DMS153 (cell line): ENCODE data around the gene DAG1.
"Not testable (repeated sequence)": the region's sequence is repeated elsewhere in the genome, so short reads cannot be mapped to it uniquely, and the experiment has no call there.

Experiments used
- DNase-seq: peaks from one replicate; lab custom pipeline; 2025; lab: John Stamatoyannopoulos, UW

The DAG1 gene

DNA sequence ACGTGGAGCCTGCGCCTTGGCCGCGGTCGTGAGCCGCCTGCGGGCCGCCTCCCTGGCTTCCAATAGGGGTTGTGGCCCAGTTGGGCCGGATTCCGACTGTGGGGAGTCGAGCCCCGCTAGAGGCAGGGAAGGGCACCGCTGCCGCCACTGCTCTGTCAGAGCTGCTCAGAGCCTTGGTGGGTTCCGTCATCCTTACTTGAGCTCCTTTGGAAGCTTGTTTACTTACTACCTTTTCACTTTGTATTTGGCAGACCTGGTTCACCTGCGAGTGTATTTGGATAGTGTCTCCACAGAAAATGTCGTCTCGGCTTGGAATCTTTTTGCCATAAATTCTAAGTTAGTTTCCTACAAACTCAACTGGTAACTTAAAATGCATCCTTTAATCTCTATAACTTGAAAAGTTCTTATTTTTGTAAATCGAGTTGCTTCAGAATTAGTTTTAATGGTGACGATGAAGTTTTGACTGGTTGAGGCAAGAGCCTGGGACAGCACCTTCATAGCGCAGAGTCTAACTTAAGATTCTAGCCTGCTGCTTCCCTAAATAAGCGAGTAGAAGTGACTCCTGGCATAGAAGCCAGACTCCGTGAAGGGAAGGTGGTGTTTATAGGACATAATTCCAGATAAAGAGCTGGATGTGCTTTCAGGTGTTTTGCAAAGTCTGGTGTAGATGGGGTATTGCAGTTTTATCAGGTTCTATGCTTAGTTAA is 800 bp downstream of the DAG1 start:
- no peak for DNase-seq

DNA sequence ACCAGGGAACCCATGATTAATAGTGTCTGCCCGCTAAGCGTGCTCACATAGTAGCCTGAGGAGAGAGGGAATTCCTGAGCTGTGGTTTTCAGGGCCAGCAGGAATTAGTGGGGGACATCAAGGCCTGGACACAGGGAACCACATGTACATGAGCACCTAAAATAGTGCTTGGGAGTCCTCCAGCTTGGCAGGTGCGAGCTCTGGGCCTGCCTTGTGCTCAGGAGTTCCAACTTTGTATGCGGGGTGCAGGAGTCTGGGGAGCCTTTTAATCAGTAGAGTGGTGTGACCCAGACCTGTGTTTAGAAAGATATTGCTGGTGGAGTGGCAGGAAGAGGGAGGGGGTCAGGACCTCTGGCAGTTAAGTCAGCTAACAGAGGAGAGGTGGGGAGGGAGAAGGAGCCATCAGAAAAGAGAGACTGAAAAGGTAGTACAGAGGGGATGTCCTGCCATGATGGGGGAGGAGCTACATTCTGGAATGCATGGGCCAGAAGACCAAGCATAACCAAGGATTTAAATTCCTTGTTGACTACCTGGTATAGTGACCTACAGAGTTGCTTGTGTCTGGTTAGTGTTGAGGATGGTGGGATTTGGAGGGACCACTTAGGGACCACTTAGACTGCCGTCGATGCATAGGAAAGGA is 1.9 kb downstream of the DAG1 start:
- DNase-seq = no peak

DNA sequence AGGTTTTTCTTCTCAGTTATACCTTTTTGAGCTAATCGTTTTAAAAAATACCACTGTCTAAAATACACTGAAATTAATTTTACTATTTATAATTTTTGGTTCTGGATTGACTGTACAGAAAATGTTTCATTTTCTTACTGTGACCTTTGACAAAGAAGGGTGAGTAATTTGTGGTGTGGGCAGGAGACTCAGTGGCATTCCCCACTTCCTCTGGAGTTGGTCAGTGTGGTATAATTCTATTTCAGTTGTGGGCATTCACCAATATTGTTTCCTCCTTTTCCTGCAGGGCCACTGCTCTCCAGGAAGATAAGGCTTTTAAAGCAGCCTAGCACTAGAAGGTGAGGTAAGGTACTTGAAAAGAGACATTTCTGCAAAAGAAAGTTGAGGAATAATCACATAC is 6.5 kb downstream of the DAG1 start:
- DNase-seq = no peak

DNA sequence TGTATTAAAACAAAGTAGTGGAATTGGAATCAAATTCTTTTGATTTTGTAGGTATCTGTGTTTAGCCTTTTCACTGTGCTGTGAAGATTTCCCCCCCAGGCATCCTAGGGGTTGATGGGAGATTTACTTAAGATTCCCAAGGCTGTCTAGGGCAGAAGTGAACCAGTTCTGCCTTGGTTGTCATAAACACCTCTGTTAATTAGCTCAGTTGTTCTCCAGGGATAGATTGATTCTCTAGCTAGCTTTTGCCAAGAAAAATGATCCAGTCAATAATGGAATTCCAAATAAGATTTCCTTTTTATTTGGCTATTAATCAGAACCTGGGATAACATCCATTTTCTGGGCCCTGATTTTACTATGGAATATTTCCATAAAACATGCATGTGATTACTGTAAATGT is 12.7 kb downstream of the DAG1 start:
- DNase-seq = no peak

DNA sequence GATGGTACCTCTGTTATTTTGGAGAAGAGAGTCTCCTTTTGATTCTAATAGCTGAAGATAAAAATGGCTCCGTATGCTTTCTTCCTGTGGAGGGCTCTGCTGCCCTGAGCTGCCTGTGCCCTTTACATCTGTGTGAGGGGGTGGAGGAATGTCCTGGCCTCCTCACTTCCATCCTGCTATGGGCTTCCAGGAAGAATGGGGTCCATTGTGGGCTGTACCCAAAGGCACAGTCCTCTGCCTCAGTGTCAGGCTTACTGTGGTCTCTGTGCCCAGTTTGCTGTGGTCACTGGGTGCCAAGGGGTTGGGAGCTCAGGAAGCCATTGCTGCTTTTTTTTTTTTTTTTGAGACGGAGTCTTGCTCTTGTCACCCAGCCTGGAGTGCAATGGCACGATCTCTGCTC is 14.4 kb downstream of the DAG1 start:
- DNase-seq = no peak

DNA sequence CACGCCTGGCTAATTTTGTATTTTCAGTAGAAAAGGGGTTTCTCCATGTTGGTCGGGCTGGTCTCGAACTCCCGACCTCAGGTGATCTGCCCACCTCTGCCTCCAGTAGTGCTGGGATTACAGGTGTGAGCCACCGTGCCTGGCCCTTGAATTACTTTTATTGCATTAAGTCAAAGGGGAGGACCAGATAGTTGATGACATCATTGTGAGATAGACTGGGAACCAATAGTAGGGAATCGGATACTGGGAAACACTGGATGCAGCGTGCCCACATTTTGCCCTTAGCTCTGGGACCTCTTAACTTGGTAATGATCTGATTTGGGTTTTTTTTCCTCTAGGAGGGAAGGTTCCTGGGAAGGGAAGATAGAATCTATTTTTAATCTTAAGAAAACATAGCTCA is 19.2 kb downstream of the DAG1 start:
- no peak for DNase-seq

DNA sequence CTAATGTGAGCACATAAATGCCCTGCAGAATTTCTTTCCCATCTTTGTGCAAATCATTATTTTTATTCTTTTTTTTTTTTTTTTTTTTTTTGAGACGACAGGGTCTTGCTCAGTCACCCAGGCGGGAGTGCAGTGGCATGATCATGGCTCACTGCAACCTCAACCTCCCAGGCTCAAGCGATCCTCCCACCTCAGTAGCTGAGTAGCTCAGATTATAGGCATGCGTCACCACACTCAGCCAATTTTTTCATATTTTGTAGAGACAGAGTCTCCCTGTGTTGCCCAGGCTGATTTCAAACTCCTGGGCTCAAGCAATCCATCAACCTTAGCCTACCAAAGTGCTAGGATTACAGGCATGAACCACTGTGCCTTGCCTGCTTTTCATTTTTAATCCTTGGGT is 22.9 kb downstream of the DAG1 start:
- DNase-seq = no peak

DNA sequence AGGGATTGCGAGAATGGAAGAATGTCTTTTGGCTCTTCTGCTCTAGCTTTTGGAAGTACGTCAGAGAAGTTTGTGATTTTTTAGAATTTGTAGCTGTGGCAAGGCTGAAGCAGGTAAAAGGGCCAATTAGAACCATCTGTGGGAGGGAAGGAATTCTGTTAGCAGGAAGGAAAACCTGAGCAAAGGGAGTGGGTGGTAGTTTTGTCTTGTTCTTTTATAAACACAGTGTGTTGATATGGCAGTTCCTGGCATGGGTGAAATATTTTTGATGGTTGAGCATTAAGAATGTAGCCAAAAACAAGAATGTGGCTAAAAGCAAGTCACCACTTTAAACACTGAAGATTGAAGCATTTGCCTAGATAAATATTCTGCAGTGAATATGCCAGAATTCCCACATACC is 23.8 kb downstream of the DAG1 start:
- DNase-seq = no peak

DNA sequence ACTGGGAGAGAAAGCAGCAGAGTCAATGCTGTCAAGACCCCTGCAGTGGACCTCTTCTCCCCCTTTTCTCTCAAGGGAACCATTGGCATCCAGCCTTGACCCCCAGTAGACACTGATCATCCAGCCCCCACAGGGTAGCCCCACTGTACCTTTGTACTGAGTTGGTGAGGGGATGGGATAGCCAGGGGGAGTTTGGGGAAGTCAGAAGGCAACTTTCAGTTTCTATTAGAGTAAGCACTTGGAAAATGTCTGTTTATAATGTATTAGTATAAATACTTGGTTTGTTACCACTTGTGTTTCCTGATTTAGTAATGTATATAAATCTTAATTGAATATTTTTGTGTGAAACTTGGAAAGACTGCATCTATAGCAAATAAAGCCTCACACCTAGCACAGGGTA is 25.0 kb downstream of the DAG1 start:
- no peak for DNase-seq

DNA sequence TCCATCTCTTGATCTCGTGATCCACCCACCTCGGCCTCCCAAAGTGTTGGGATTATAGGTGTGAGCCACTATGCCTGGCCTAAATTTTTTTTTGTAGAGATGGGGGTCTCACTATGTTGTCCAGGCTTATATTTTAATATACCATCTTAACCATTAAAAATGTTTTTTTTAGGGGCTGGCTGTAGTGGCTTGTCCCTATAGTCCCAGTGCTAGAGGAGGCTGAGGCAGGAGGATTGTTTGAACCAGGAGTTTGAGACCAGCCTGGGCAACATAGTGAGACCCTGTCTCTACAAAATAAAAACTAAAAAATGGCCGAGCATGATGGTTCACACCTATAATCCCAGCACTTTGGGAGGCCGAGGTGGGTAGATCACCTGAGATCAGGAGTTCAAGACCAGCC is 26.8 kb downstream of the DAG1 start:
- not testable (repeated sequence) for DNase-seq

DNA sequence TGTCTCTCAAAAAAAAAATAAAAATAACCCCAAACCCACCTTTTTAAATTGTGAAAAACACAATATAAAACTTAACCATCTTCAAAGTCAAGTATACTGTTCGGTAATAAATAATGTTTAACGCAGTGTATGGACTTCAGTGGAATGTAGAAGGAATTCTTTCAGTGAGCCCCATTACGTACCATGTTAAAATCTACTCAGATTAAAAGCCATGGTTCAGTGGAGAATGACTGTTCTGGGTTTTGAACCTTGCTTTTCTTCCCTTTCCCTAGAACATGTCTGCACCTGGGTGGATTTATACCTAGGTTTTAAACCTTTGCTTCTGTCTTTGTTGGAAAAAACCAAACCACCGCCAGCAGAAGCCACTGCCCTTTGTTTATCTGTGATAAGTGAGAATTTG is 27.5 kb downstream of the DAG1 start:
- DNase-seq = no peak

DNA sequence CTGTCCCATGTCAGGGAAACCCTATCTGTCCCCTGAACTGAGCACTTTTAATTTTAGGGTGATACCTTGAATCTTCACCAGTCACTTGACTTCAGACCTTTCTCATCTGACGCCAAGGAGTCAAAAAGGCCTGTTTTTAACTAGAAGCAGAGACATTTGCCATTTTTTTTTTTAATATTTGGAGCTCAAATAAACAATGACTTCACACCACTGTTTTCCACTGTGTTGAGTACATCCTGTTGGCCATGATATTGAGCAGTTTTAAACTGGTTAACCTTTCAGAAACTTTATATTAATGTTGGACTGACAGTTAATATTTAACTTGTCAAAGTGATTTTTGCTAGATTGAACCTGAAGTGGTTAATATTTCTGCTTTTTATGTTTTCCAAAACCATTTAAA is 28.2 kb downstream of the DAG1 start:
- DNase-seq = no peak

DNA sequence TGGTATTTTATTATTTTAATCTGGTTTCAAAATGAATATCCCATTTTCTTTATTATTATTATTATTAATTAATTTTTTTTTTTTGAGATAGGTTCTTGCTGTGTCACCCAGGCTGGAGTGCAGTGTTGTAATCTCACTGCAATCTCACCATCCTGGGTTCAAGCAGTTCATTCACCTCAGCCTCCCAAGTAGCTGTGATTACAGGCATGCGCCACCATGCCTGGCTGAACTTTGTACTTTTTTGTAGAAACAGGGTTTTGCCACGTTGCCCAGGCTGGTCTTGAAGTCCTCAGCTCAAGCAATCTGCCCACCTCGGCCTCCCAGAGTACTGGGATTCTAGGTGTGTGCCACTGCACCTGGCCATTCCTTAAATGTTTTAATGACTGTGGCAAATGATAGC is 28.6 kb downstream of the DAG1 start:
- no peak for DNase-seq

DNA sequence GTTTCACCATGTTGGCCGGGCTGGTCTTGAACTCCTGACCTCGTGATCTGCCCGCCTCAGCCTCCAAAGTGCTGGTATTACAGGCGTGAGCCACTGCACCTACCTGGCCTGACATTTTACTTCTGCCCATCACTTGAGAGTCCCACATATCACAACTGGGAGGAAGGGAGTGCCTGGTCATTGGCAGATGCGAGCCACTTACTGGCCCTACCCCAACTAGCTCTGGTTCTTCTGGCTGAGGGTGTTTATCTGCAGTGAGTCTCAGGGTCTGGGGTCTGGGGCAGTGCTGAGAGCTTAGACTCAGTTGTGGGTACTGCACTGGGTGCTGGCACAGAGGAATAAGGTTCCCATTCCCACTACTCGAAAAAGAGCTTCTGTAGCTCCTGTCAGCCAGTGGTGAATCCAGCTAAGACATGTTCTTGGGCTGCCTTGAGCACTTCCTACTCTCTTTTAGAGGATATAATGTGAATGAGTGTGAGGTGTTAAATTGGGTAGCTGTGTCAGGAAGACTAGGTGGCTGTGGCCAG is 30.2 kb downstream of the DAG1 start:
- no peak for DNase-seq

DNA sequence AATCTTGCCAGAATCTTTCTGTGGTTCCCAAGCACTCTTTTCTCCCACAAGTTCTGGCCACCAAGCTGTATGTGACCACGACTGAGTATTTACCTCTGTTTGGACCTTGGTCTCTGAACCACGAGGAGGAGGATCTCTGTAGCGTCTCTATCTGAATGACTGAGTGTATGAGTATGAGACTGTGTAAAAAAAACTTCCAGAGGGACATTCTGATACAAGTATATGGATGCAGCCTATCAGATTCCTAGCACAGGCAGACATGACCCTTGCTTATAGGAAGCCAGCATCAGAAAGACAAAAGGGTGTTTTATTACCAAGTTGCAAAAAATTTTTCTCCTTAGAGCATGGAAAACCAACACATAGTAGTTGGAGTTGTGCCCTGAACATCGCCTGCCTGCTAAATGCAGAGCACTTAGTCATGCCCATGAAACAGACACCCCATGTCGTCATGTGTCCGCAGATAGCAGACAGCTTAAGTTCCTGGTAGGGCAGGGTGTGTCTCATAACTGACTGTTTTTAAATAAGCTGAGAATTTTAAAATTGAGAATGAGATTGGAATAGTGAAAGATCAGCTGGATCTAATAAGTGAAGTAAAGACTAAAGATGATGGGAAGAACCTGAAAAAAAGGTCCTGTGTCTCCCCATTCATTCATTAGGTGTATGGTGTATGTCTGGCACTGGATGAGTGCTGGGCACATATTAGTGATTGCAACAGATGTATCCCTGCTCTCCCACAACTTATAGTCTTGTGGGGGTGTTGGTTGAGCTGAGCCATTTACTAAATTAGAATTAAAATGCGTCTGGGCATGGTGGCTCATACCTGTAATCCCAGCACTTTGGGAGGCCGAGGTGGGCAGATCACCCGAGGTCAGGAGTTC is 30.9 kb downstream of the DAG1 start:
- no peak for DNase-seq

DNA sequence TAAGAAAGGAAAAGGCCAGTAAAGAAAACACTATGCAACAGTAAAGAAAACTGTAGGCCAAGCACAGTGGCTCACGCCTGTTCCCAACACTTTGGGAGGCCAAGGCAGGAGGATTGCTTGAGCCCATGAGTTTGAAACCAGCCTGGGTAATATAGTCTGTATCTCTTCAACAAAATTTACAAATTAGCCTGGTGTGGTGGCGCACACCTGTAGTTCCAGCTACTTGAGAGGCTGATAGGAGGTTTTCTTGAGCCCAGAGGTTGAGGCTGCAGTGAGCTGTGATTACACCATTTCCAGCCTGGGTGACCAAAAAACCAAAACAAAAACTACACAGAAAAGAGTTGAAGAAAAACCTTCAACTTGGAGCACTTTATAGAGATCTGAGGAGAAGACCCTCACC is 31.8 kb downstream of the DAG1 start:
- no peak for DNase-seq

DNA sequence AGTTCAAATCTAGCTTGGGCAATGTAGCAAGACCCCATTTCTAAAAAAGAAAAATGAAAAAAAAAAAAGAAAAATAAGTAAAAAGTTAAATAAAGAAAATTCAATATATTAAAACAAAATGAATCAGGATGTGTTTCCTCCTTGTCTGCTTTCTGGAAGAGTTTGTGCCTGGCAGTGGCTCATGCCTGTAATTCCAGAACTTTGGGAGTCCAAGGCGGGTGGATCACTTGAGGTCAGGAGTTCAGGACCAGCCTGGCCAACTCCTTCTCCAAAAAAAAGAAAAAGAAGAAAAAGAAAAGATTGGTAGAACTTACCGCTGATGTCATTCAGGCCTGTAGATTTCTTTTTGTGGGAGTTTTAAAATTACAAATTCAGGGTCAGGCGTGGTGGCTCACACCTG is 36.8 kb downstream of the DAG1 start:
- no peak for DNase-seq

DNA sequence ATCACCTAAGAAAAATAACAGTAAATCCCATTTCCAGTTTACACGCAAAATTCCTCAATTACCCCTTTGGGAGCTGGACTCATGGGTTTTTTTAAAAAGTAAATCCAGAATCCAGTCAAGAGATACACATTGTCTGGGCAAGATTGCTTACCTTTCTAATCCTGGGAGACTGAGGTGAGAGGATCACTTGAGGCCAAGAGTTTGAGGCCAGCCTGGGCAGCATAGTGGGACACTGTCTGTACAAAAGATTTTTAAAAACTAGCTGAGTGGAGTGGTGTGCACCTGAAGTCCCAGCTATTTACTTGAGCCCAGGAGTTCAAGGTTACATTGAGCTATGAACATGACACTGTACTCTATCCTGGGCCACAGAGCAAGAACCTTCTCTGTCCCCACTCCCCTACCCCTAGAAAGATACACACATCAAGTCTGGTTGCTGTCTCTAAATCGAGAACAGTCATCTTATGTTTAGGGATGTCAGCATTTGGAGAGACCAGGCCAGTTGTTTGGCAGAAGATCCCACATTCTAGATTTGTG is 39.0 kb downstream of the DAG1 start:
- no peak for DNase-seq

DNA sequence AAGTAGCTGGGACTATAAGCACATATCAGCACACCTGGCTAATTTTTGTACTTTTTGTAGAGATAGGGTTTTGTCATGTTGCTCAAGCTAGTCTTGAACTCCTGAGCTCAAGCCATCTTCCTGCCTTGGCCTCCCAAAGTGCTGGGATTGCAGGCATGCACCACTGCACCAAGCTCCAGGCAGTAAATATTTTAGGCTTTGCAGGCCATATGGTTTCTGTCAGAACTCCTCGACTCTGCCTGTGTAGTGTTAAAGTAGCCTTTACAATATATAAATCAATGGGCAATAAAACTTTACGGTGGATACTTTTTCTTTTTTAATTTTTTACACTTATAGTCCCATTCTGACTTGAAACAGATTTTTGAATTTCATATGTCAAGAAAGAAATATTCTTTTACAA is 41.6 kb downstream of the DAG1 start:
- DNase-seq = no peak

DNA sequence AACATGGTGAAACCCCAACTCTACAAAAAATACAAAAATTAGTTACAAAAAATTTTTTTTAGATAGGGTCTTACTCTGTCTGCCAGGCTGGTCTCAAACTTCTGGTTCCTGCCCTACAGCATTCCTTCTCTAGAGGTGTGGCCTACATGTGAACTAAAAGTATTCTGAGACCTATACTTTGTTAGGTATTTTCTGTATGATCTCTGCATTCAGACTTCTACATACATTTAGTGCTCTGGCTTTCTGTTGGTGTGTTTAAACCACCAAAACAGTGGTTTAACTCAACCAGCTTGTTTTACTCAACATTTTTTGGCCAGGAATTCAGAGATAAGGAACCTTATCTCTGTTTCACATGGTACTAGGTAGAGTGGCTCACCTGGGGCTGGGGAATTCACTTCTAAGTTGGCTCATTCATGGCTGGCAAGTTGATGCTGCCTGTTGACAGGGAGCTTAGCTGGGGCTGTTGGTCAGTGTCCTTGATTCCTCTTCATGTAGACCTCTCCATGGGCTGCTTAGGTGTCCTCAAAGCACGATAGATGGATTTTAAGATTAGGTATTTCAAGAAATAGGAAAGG is 42.8 kb downstream of the DAG1 start:
- DNase-seq = no peak

DNA sequence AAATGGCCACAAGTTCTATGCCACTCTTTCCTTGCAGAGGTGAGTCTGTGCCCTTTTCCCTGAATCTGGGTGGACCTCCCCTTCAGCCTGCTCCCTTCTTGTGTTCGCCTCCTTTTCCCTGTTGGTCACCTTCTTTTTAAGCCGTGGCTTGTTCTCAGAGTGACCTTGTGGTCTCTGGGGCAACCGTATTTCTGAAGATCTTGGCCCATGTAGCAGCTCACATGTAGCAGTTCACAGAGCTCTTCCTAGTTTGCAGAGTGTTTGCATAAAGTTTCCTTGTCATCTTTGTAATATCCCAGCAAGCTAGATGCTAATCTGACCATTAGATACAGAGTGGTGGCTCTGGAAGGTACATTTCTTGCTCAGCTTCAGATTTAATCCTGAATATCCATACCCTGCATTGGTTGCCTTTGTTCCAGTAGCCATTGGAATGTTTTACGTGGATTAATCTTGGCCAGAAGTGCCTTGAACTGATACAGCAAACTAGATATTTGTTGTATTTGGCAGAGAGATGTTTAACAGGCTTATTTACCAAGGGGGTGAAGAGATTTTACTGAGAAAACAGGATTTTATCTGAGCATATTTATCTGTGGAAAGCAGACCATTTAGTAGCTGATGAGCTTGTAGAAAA is 43.5 kb downstream of the DAG1 start:
- DNase-seq = no peak

DNA sequence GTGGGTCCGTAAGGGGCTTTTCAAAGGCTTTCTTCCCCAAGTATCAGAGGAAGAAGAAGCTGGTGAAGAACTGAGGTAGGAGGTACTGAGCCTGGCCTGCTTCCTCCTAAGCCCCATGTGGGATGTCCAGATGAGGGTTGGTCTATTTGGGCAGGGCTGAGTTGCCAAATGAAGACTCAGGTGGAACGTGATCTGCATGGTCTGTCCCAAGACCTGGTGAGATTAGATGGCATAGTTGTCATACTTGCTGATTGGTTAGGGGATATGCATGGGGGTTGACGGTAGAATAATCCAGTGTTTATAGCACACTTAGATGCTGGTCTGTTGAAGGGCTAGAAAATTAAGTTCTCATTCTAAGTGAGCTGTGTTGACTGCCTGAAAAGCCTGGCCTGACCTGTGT is 47.9 kb downstream of the DAG1 start:
- no peak for DNase-seq
